Measurements from ENCODE around the gene GFRA3. TPM values are rescaled to one million over a fixed set of nuclear protein-coding genes. Genes with fewer than 3 reads are reported as not detected.

Gene GFRA3
- total RNA-seq, 1 donor from 2014 or later = 0.60 TPM

Other genes with a start within 250 kb of the GFRA3 start
- 76.5 TPM for gene FAM13B, start 241.5 kb downstream of the GFRA3 start, total RNA-seq
- not detected for gene WNT8A, start 190.6 kb downstream of the GFRA3 start, total RNA-seq
- 11.1 TPM for gene NME5, start 135.2 kb downstream of the GFRA3 start, total RNA-seq
- gene BRD8, start 96.0 kb downstream of the GFRA3 start, total RNA-seq = 54.6 TPM
- 0.83 TPM for gene KIF20A, start 95.5 kb downstream of the GFRA3 start, total RNA-seq
- 26.8 TPM for gene CDC23, start 61.3 kb downstream of the GFRA3 start, total RNA-seq
- not detected for gene CDC25C, start 57.2 kb upstream of the GFRA3 start, total RNA-seq
- 15.6 TPM for gene FAM53C, start 63.6 kb upstream of the GFRA3 start, total RNA-seq
- 79.8 TPM for gene KDM3B, start 78.1 kb upstream of the GFRA3 start, total RNA-seq
- 7.0 TPM for gene REEP2, start 164.4 kb upstream of the GFRA3 start, total RNA-seq
- 41.6 TPM for gene EGR1, start 190.9 kb upstream of the GFRA3 start, total RNA-seq